Epithelial cell of prostate (primary cell): ENCODE results near the gene PDK2.

ENCODE experiments used
- DNase-seq: peaks from one replicate; pipeline ENCODE4 v3.0.0-alpha.2; 2011; ENCODE audit warnings: low read depth, low spot score
- H3K27ac ChIP-seq: fragments of 450-650 bp; 2 replicates; pipeline ENCODE4 v1.5.1; 2017; ENCODE audit warnings: mild to moderate bottlenecking

The PDK2 gene

GRCh38 chr17:50130559-50131305, 35.6 kb downstream of the PDK2 start:
- no peak for DNase-seq
- H3K27ac ChIP-seq, result no peak overlapping the region

- no peak overlapping the region for H3K27ac ChIP-seq
- no peak for DNase-seq
These were observed 37.1 kb downstream of the PDK2 start for GRCh38 chr17:50132104-50132794.

- no peak overlapping the region for H3K27ac ChIP-seq
- DNase-seq, result no peak
These were observed 38.0 kb downstream of the PDK2 start for GRCh38 chr17:50133028-50133768.

GRCh38 chr17:50133769-50134099, 38.6 kb downstream of the PDK2 start:
- H3K27ac ChIP-seq, result no peak overlapping the region
- no peak for DNase-seq

GRCh38 chr17:50134206-50135110, 39.3 kb downstream of the PDK2 start:
- DNase-seq, result no peak
- no peak overlapping the region for H3K27ac ChIP-seq

GRCh38 chr17:50135316-50136095, 40.4 kb downstream of the PDK2 start:
- no peak for DNase-seq
- H3K27ac ChIP-seq, result no peak overlapping the region

GRCh38 chr17:50136096-50136687, 41.0 kb downstream of the PDK2 start:
- H3K27ac ChIP-seq, result no peak overlapping the region
- DNase-seq, result no peak

- no peak for DNase-seq
- H3K27ac ChIP-seq, result no peak overlapping the region
These were observed 41.9 kb downstream of the PDK2 start for GRCh38 chr17:50137042-50137441.

GRCh38 chr17:50139185-50139783, 44.1 kb downstream of the PDK2 start:
- no peak overlapping the region for H3K27ac ChIP-seq
- no peak for DNase-seq

- no peak overlapping the region for H3K27ac ChIP-seq
- no peak for DNase-seq
These were observed 45.1 kb downstream of the PDK2 start for GRCh38 chr17:50139950-50140885.

- DNase-seq, result no peak
- no peak overlapping the region for H3K27ac ChIP-seq
These were observed 46.0 kb downstream of the PDK2 start for GRCh38 chr17:50141026-50141744.

- H3K27ac ChIP-seq, result no peak overlapping the region
- no peak for DNase-seq
These were observed 46.6 kb downstream of the PDK2 start for GRCh38 chr17:50141745-50142110.

- DNase-seq, result no peak
- H3K27ac ChIP-seq, result no peak overlapping the region
These were observed 48.5 kb downstream of the PDK2 start for GRCh38 chr17:50143461-50144176.

GRCh38 chr17:50144355-50144754, 49.2 kb downstream of the PDK2 start:
- H3K27ac ChIP-seq, result no peak overlapping the region
- DNase-seq, result no peak

GRCh38 chr17:50144845-50145531, 49.8 kb downstream of the PDK2 start:
- no peak overlapping the region for H3K27ac ChIP-seq
- no peak for DNase-seq
